Lung (tissue), 12 donors: ENCODE measurements around the gene LMF1. TPM values are rescaled to one million over a fixed set of nuclear protein-coding genes. Genes with fewer than 3 reads are reported as not detected.

Source experiments
- ATAC-seq: fragments of 200-7000 bp; cut with Tn5 transposase; one replicate; pipeline ENCODE4 v1.9.1; 2020; ENCODE audit warnings: moderate number of reproducible peaks; ENCODE audit not compliant: insufficient read depth, low FRiP score
- DNase-seq, 3 donors: peaks; one replicate each; pipeline ENCODE4 v3.0.0-alpha.2; 2013 to 2017
- H3K27ac ChIP-seq, 2 donors: one replicate each; pipeline ENCODE4 v1.5.1; 2013; ENCODE audit warnings: mild to moderate bottlenecking in 2 of 2, moderate library complexity in 2 of 2, control low read depth in 1 of 2, inconsistent platforms in 1 of 2, low read depth in 1 of 2, low read length in 1 of 2
- H3K27me3 ChIP-seq, 3 donors: one replicate each; pipeline ENCODE4 v1.5.1; 2013; ENCODE audit warnings: low read length in 2 of 3; ENCODE audit not compliant: control insufficient read depth in 3 of 3, insufficient read depth in 3 of 3
- H3K36me3 ChIP-seq, 4 donors: one replicate each; pipeline ENCODE4 v1.5.1; 2013; ENCODE audit warnings: low read length in 4 of 4, mild to moderate bottlenecking in 1 of 4, moderate library complexity in 1 of 4; ENCODE audit not compliant: control insufficient read depth in 4 of 4, insufficient read depth in 4 of 4
- H3K4me1 ChIP-seq, 5 donors: one replicate each; pipeline ENCODE4 v1.5.1; 2013; ENCODE audit warnings: low read length in 5 of 5, mild to moderate bottlenecking in 2 of 5, moderate library complexity in 1 of 5; ENCODE audit not compliant: control insufficient read depth in 5 of 5, insufficient read depth in 5 of 5
- H3K4me3 ChIP-seq: one replicate; pipeline ENCODE4 v1.5.1; 2013; ENCODE audit warnings: mild to moderate bottlenecking, control low read depth, moderate library complexity
- H3K9ac ChIP-seq, 2 donors: one replicate each; pipeline ENCODE4 v1.5.1; 2013; ENCODE audit warnings: low read length in 2 of 2, control low read depth in 1 of 2; ENCODE audit not compliant: insufficient read depth in 1 of 2
- H3K9me3 ChIP-seq, 4 donors: one replicate each; pipeline ENCODE4 v1.5.1; 2013; ENCODE audit warnings: low read length in 3 of 4, mild to moderate bottlenecking in 1 of 4, moderate library complexity in 1 of 4; ENCODE audit not compliant: control insufficient read depth in 4 of 4, insufficient read depth in 3 of 4
- CTCF ChIP-seq: IDR thresholded peaks from 2 replicates; pipeline ENCODE4 v1.5.1; 2012; ENCODE audit warnings: mild to moderate bottlenecking; ENCODE audit errors: control extremely low read depth, extremely low read depth
- WGBS, 2 donors: extraction: QIAGEN DNeasy Blood & Tissue Kit; methylation state at CpG; one replicate each; pipeline ENCODE4 v1.1.7; 2013; 5-methylcytosine and 5-hydroxymethylcytosine counted together
- polyA plus RNA-seq, 2 donors: library from polyadenylated mRNA; stranded (reverse); fragments of 200-250 nt; gene quantifications; one replicate each; pipeline ENCODE4 v1.2.1, GENCODE V29; 2013
- total RNA-seq, 2 donors: library from RNA; depleted of rRNA in 1 of 2; stranded (reverse); fragments of >200 nt in 1 of 2; gene quantifications; one replicate each; pipeline ENCODE4 v1.2.1, GENCODE V29; 2014 to 2021
- donor health status: control.
- donor health status: control.
- donor health status: Bipolar disorder and iron deficiency.
- donor health status: healthy.
- donor health status: DM: yes; HTN: yes; CAD: no.

Gene LMF1
- total and polyA plus RNA-seq, 4 donors = 9.1 to 23.7 (median 20.6) TPM

GRCh38 chr16:1018447-1019198 is 47.8 kb upstream of the LMF1 start:
- peaks cover 0 to 13% (median 0%) of the 10 kb centered on the region in 3 donors for H3K27me3 ChIP-seq
- no peak for TF ChIP-seq CTCF
- DNase-seq (no peak), ATAC-seq (no peak)
- H3K4me1 ChIP-seq = peaks cover 0 to 8% (median 3%) of the 10 kb centered on the region in 5 donors
- H3K27ac ChIP-seq = no peak overlapping the region
- H3K9ac ChIP-seq = no peak overlapping the region
- H3K4me3 ChIP-seq = no peak overlapping the region
- WGBS, 2 donors = 81 to 91% methylated on average over 15 of the region's 15 CpGs
- no peaks in the 10 kb centered on the region for H3K9me3 ChIP-seq
- no peaks in the 10 kb centered on the region for H3K36me3 ChIP-seq

GRCh38 chr16:1014771-1015495 is 44.1 kb upstream of the LMF1 start:
- H3K4me1 ChIP-seq = peaks cover 0 to 16% (median 0%) of the 10 kb centered on the region in 5 donors
- no peaks in the 10 kb centered on the region for H3K27me3 ChIP-seq
- no peak for TF ChIP-seq CTCF
- H3K4me3 ChIP-seq = no peak overlapping the region
- DNase-seq (peak; percentile 61 to 84 (median 83)), ATAC-seq (no peak)
- no peak overlapping the region for H3K27ac ChIP-seq
- H3K36me3 ChIP-seq = no peaks in the 10 kb centered on the region
- H3K9me3 ChIP-seq = no peaks in the 10 kb centered on the region
- WGBS, 2 donors = 78 to 94% methylated on average over 18 to 22 of the region's 22 CpGs
- H3K9ac ChIP-seq = peak overlapping the region in 1 of 2 donors; percentile 46

GRCh38 chr16:1014221-1014620 is 43.4 kb upstream of the LMF1 start:
- H3K4me3 ChIP-seq = no peak overlapping the region
- H3K27me3 ChIP-seq = no peaks in the 10 kb centered on the region
- no peak overlapping the region for H3K27ac ChIP-seq
- peak overlapping the region in 1 of 2 donors; percentile 46 for H3K9ac ChIP-seq
- ATAC-seq (no peak), DNase-seq (no peak)
- 84 to 93% methylated on average over 8 of the region's 8 CpGs for WGBS, 2 donors
- H3K36me3 ChIP-seq = no peaks in the 10 kb centered on the region
- H3K4me1 ChIP-seq = peaks cover 0 to 19% (median 0%) of the 10 kb centered on the region in 5 donors
- peaks cover 0 to 1% (median 0%) of the 10 kb centered on the region in 4 donors for H3K9me3 ChIP-seq
- TF ChIP-seq CTCF = no peak
